Activated CD8-positive, alpha-beta memory T cell treated with anti-CD3 and anti-CD28 coated beads for 36 hours (primary cell): Measurements from ENCODE around the gene C3orf22. TPM values are rescaled to one million over a fixed set of nuclear protein-coding genes. Genes with fewer than 3 reads are reported as not detected.
"Not testable (repeated sequence)": the region's sequence is repeated elsewhere in the genome, so short reads cannot be mapped to it uniquely, and the experiment has no call there.

Experiments
- CTCF ChIA-PET: fragments of 350-600 bp; sonication (Branson Sonifier 250); formaldehyde crosslinking; loops from one replicate; lab custom pipeline; 2021; ENCODE audit warnings: antibody characterized with exemption; lab: Charles Lee
- POLR2A ChIA-PET: fragments of 350-600 bp; sonication (Branson Sonifier 250); formaldehyde crosslinking; loops from one replicate; lab custom pipeline; 2021; ENCODE audit warnings: antibody characterized with exemption; lab: Charles Lee
- total RNA-seq, 2 experiments: library from RNA; stranded (reverse); gene quantifications; one replicate each; pipeline ENCODE4 v1.2.3, GENCODE V29; 2021

Gene C3orf22
- total RNA-seq, 2 experiments from 2014 or later: not detected

GRCh38 chr3:126545544-126545943 lies 13.2 kb downstream of the C3orf22 start:
- ChIA-PET POLR2A (no interaction called here), CTCF (no interaction called here)

GRCh38 chr3:126544596-126545281 lies 14.0 kb downstream of the C3orf22 start:
- CTCF ChIA-PET: no interaction called here
- POLR2A ChIA-PET: no interaction called here

- CTCF ChIA-PET: no interaction called here
- POLR2A ChIA-PET: no interaction called here
Measured at GRCh38 chr3:126543457-126544061, 15.2 kb downstream of the C3orf22 start.

- CTCF ChIA-PET: no interaction called here
- POLR2A ChIA-PET: no interaction called here
Measured at GRCh38 chr3:126542340-126543241, 16.1 kb downstream of the C3orf22 start.

- ChIA-PET POLR2A (no interaction called here), CTCF (no interaction called here)
Measured at GRCh38 chr3:126541628-126542339, 16.9 kb downstream of the C3orf22 start.

- ChIA-PET POLR2A (no interaction called here), CTCF (no interaction called here)
Measured at GRCh38 chr3:126540951-126541627, 17.6 kb downstream of the C3orf22 start.

GRCh38 chr3:126540342-126540849 lies 18.3 kb downstream of the C3orf22 start:
- ChIA-PET CTCF (no interaction called here), POLR2A (no interaction called here)

GRCh38 chr3:126539558-126540250 lies 19.0 kb downstream of the C3orf22 start:
- CTCF ChIA-PET: no interaction called here
- POLR2A ChIA-PET: no interaction called here

- CTCF ChIA-PET: no interaction called here
- POLR2A ChIA-PET: no interaction called here
Measured at GRCh38 chr3:126538966-126539365, 19.8 kb downstream of the C3orf22 start.

- ChIA-PET CTCF (interaction anchor here (0.6 kb wide), 1 partner anchor 17 kb away, joined by 4 read pairs; no protein-coding TSS in a partner anchor), POLR2A (no interaction called here)
Measured at GRCh38 chr3:126538316-126538715, 20.4 kb downstream of the C3orf22 start.

- POLR2A ChIA-PET: no interaction called here
Measured at GRCh38 chr3:126537730-126538281, 20.9 kb downstream of the C3orf22 start.

GRCh38 chr3:126537116-126537729 lies 21.5 kb downstream of the C3orf22 start:
- ChIA-PET CTCF (no interaction called here), POLR2A (no interaction called here)

More at GRCh38 chr3:126537730-126538281, 20.9 kb downstream of the C3orf22 start:
- CTCF ChIA-PET: interaction anchor here (0.6 kb wide), 1 partner anchor 17 kb away, joined by 4 read pairs; no protein-coding TSS in a partner anchor

GRCh38 chr3:126536126-126536525 lies 22.6 kb downstream of the C3orf22 start:
- POLR2A ChIA-PET: no interaction called here
- CTCF ChIA-PET: no interaction called here

- CTCF ChIA-PET: no interaction called here
- POLR2A ChIA-PET: no interaction called here
Measured at GRCh38 chr3:126535636-126536035, 23.1 kb downstream of the C3orf22 start.

GRCh38 chr3:126534716-126535115 lies 24.0 kb downstream of the C3orf22 start:
- POLR2A ChIA-PET: not testable (repeated sequence)

GRCh38 chr3:126533506-126533905 lies 25.2 kb downstream of the C3orf22 start:
- ChIA-PET POLR2A (no interaction called here), CTCF (no interaction called here)

More at GRCh38 chr3:126534716-126535115, 24.0 kb downstream of the C3orf22 start:
- CTCF ChIA-PET: not testable (repeated sequence)

GRCh38 chr3:126531051-126531330 lies 27.7 kb downstream of the C3orf22 start:
- CTCF ChIA-PET: no interaction called here
- POLR2A ChIA-PET: no interaction called here
